Measurements from ENCODE around the gene ZC3H15.

The ZC3H15 gene

GRCh38 chr2:186544255-186544675 is 58.2 kb downstream of the ZC3H15 start:
- DNase-seq: peak; percentile 61 to 91

- DNase-seq: no peak
Observed at GRCh38 chr2:186546846-186547245, 60.8 kb downstream of the ZC3H15 start.

GRCh38 chr2:186551323-186552050 is 65.4 kb downstream of the ZC3H15 start:
- no peak for DNase-seq

- DNase-seq: no peak
Observed at GRCh38 chr2:186554429-186554828, 68.4 kb downstream of the ZC3H15 start.

GRCh38 chr2:186554850-186555671 is 69.0 kb downstream of the ZC3H15 start:
- DNase-seq: peak in 1 of 2 donors; percentile 31

- no peak for DNase-seq
Observed at GRCh38 chr2:186558512-186559276, 72.6 kb downstream of the ZC3H15 start.
